Measurements from ENCODE around the gene MAGEA11.
"Not testable (repeated sequence)": the region's sequence is repeated elsewhere in the genome, so short reads cannot be mapped to it uniquely, and the experiment has no call there.

MAGEA11 gene

DNA sequence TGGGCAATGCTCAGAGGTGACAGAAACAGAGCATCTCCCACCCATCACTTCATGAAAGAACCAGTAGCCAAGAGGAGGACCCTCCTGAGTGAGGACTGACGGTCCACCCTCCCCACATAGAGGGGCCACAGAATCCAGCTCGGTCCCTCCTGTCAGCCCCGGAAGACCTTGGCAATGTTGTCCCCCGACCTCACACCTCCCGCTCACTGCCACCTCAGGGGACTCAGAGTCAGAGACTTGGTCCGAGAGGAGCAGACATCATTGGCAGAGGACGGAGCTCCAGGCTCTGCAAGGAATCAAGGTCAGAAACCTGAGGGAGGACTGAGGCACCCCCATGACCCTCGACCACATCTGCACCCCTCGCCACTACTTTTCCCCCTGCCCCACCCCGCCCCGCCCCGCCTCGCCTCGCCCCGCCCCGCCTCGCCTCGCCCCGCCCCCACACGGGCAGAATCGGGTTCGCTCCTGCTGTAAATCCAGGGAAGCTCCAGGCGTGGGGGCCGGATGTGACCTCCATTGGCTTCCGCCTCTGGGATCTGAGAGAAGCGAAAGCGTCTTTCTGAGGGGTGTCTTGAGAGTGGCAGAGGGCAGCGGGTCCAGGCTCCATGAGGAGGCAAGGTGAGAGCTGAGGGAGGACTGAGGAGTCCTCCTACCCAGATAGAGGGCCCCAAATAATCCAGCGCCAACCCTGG lies at the start of gene MAGEA11:
TSS of gene MAGEA11 (plus strand) at position 516 of the 692 bp plus-strand sequence. CDS start 1,100 bp downstream, outside the sequence.
- no peak for DNase-seq

GRCh38 chrX:149675088-149675487 lies 36.8 kb upstream of the MAGEA11 start:
- DNase-seq: not testable (repeated sequence)

DNA sequence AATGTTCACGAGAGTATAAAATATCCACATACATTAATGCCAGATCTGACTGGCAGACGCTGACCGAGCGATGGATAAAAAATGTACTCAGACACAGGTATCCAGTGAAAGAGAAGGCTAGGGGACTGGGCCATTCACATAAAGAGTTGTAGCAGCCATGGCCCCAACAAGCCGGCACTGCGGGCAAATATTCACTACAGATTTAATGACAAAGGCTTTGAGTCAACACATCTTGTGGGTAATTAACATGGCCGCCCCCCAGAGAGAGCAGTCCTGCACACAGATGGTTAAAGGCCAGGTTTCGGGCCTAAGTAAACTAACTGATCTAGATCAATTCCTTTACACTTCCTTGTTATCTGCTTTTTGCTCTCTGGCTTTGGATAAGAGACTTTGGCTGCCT lies 36.3 kb upstream of the MAGEA11 start:
- not testable (repeated sequence) for DNase-seq

- DNase-seq: not testable (repeated sequence)
These were observed 32.6 kb upstream of the MAGEA11 start for GRCh38 chrX:149679164-149679678.

GRCh38 chrX:149681182-149681581 lies 30.7 kb upstream of the MAGEA11 start:
- DNase-seq: no peak

DNA sequence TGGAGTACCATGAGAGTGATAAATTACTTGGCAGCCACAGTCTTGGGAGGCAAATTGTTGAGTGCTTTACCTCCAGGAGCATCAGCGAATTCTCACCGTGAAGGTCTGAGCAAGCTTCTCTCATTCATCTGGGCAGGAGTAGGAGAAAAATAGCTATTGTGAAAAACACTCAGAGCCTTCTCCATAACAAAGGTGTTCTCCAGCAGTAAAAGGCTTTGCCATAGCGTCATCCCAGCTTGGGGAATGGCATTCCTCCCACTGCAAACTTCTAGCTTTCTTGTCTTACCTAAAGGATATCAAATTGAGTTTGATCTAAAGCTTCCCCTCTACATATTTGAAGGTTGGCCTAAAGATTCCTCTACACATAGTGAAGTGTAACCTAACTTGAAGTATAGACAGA lies 29.8 kb upstream of the MAGEA11 start:
- DNase-seq: no peak

- DNase-seq: no peak
These were observed 28.6 kb upstream of the MAGEA11 start for GRCh38 chrX:149682956-149683947.

- no peak for DNase-seq
These were observed 27.7 kb upstream of the MAGEA11 start for GRCh38 chrX:149683966-149684730.

DNA sequence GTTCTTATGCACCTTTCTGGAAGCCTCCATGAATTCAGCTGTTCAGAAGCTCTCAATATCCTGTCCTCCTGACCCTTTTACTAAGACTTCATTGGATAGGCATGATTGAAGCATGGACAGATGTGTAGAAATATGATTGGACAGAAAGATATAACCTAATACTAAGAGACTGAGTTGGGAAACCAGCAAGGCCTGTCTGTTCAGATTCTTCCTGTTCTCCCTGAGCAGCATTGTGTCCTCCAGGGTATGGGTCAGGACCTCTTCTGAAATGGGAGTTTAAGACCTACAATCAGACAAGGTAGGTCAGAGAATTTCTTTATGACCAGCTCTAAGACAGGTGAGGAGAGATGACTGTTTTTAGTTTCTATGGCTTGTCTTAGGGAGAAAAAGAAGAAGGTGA lies 23.9 kb upstream of the MAGEA11 start:
- DNase-seq: no peak

GRCh38 chrX:149688552-149688951 lies 23.3 kb upstream of the MAGEA11 start:
- DNase-seq: no peak

DNA sequence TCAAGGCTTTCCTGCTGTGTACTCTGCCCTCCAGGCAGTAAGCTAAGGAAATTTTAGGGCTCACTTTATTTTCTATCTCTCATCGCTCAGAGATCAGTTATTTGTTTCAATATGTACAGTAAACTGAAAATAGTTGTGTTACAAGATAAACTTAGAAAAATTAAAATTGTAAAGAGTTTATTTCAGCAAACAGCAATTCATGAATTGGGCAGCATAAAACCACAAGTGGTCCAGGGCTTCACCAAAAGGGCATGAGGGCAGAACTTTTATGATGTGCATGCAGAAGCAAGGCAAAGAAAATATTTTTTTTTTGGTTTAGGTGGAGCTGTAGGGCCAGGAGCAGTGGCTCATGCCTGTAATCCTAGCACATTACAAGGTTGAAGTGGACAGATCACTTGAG lies 20.1 kb upstream of the MAGEA11 start:
- DNase-seq: no peak

- DNase-seq: not testable (repeated sequence)
These were observed 19.1 kb upstream of the MAGEA11 start for GRCh38 chrX:149692686-149693272.

DNA sequence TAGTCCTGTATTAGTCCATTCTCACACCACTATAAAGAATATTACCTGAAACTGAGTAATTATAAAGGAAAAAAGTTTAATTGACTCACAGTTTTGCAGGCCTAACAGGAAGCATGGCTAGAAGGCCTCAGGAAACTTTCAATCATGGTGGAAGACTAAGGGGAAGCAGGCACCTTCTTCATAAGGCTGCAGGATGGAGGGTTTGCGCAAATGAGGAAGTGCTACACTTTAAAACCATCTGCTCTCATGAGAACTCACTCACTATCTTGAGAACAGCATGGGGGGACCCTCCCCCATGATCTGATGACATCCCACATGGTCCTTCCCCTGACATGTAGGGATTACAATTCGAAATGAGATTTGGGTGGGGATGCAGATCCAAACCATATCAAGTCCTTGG lies 12.1 kb upstream of the MAGEA11 start:
- DNase-seq: no peak

DNA sequence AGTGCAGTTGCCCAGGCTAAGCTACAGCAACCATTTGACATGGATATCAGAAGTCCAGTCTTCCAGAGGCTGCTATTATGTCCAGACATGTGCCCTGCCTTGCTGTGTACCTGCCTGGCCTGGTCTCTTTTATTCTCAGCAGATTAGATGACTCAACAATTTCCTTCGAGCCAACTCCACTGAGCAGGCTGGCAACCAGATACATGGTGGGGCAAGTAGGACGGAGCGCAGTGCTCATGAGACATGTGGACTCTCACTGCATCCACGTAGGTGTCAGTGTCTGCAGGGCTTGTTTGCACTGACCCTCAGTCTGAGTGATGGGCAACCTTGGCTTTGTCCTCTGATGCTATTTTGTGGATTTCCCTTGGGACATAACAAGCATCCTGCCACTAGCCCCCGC lies 7.2 kb upstream of the MAGEA11 start:
- DNase-seq: no peak

DNA sequence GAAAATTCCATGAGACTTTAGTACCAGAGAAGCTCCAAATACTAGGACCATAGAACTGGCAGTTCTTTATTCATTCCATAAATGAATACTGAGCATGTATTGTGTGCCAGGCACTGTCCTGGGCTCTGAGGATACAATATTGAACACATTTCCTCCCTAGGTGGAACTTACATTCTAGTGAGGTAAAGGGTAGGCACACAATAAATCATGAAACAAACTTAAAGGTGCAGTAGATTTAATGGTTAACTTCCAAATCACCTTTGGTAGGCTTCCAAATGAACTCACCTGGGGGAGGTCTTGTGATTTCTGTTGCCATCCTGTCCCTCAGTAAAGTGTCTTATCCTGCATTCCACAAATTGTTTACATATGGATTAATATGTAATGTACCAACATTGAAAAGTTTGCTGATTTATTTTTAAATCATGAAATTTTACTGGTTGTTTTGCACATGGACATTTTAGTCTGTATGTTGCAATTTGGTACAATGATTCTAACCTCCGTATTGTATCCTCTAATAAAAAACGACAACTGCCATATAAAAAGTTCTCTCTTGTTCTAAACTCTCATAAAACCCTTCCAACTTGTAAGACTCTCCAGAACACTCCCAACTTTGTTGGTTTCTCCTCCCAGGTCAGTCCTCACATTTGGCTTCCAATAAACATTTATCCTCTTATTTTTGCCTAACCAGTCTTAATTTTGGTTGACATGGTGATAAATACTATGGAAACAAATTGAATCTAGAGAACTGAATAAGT lies 4.5 kb upstream of the MAGEA11 start:
- DNase-seq: no peak

DNA sequence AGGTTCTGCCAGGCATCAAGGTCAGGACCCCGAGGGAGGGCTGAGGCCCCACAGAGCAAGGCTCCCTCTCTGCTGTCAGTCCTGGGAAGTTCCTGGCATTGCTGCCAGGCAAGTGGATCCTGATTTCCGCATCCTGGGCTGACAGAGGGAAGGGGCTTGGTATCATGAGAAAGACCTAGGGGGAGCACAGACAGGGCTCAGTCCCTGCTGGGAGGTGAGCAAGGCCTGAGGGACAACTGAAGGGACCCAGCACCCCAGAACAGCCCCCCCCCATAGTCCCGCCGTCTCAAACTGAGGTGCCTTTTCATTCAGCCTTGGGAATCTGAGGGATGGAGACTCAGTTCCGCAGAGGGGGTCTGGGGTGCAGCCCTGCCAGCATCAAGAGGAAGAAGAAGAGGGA lies 971 bp downstream of the MAGEA11 start:
- no peak for DNase-seq

GRCh38 chrX:149713279-149714050 lies 1.6 kb downstream of the MAGEA11 start:
- no peak for DNase-seq

GRCh38 chrX:149715468-149715867 lies 3.6 kb downstream of the MAGEA11 start:
- DNase-seq: no peak

GRCh38 chrX:149716632-149717031 lies 4.8 kb downstream of the MAGEA11 start:
- no peak for DNase-seq

DNA sequence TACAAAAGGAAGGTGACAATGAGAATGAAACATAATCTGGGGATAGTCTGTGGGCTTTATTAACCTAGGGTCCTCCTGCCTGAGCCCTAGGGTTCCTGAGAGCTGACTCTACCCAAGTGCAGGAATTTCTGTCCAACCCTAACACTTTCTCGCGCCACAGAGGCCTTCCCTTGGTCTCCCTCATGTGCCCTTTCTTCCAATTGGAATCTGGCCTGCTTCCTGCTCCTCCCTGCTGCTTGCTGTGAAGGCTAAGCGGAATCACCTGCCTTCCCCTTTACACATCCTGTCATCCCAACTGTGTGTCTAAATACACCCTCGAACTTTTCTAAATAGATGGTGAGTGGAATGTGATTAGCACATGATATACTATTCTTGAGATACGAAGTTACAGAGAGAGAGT lies 5.9 kb downstream of the MAGEA11 start:
- DNase-seq: no peak

GRCh38 chrX:149718757-149719156 lies 6.9 kb downstream of the MAGEA11 start:
- DNase-seq: no peak

Data from HCEC 1CT (cell line).